ENCODE data around the gene PDE2A.

GRCh38 chr11:72710278-72710677 lies 36.1 kb upstream of the PDE2A start:
- TF ChIP-seq, protein P1, sequence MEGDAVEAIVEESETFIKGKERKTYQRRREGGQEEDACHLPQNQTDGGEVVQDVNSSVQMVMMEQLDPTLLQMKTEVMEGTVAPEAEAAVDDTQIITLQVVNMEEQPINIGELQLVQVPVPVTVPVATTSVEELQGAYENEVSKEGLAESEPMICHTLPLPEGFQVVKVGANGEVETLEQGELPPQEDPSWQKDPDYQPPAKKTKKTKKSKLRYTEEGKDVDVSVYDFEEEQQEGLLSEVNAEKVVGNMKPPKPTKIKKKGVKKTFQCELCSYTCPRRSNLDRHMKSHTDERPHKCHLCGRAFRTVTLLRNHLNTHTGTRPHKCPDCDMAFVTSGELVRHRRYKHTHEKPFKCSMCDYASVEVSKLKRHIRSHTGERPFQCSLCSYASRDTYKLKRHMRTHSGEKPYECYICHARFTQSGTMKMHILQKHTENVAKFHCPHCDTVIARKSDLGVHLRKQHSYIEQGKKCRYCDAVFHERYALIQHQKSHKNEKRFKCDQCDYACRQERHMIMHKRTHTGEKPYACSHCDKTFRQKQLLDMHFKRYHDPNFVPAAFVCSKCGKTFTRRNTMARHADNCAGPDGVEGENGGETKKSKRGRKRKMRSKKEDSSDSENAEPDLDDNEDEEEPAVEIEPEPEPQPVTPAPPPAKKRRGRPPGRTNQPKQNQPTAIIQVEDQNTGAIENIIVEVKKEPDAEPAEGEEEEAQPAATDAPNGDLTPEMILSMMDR (IDR thresholded peaks at IDR 0.05) = no peak
- no peak for TF ChIP-seq POLR2A (IDR thresholded peaks at IDR 0.05)
